ENCODE results near the gene ZNF275. TPM values are rescaled to one million over a fixed set of nuclear protein-coding genes. Genes with fewer than 3 reads are reported as not detected.

Gene ZNF275
- total and polyA plus RNA-seq, 4 donors: 2.7 to 11.5 (median 6.7) TPM

DNA sequence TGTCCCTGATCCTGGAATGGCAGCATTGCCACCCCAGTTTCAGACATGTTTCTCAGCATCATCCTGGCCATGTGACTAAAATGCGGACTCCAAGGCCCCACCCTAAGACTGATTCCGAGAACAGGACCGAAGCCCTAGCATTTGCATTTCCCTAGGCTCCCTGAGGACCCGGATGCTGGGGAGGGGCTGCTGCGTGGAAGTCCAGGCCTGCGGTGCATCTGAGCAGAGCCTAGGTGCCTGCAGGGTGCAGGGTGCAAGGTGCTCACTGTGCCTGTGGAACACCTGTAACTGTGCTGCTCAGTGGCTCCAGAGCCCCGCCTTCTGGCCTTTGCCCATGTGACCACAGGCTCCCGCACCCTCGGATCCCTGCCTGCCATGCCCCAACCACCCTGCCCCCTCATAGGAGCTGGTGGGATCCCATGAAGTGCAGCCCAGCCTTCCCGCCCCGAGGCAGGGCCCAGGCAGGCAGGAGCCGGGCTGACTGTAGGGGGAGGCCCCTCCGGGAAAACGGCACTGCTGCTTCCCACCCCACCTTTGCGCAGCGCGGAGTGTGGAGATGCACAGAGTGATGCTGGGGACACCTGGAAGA, 27.3 kb upstream of the ZNF275 start:
- ATAC-seq (ENCODE audit: insufficient read depth, low FRiP score) (no peak), DNase-seq (no peak)
- H3K27ac ChIP-seq (ENCODE audit: low read depth in 1 of 2, low read length in 1 of 2): no peak overlapping the region
- no peaks in the 10 kb centered on the region for H3K36me3 ChIP-seq (ENCODE audit: control insufficient read depth in 4 of 4, insufficient read depth in 4 of 4, low read length in 4 of 4)
- no peak overlapping the region for H3K9ac ChIP-seq (ENCODE audit: insufficient read depth in 1 of 2, low read length in 2 of 2)
- H3K9me3 ChIP-seq (ENCODE audit: control insufficient read depth in 4 of 4, insufficient read depth in 3 of 4, low read length in 3 of 4): peaks cover 0 to 4% (median 1%) of the 10 kb centered on the region in 4 donors
- WGBS, 2 donors: 78 to 90% methylated on average over 16 to 17 of the region's 17 CpGs
- H3K27me3 ChIP-seq (ENCODE audit: control insufficient read depth in 3 of 3, insufficient read depth in 3 of 3, low read length in 2 of 3): peaks cover 0 to 9% (median 2%) of the 10 kb centered on the region in 3 donors
- no peak overlapping the region for H3K4me3 ChIP-seq
- H3K4me1 ChIP-seq (ENCODE audit: control insufficient read depth in 5 of 5, insufficient read depth in 5 of 5, low read length in 5 of 5): no peaks in the 10 kb centered on the region
- TF ChIP-seq, protein P1, sequence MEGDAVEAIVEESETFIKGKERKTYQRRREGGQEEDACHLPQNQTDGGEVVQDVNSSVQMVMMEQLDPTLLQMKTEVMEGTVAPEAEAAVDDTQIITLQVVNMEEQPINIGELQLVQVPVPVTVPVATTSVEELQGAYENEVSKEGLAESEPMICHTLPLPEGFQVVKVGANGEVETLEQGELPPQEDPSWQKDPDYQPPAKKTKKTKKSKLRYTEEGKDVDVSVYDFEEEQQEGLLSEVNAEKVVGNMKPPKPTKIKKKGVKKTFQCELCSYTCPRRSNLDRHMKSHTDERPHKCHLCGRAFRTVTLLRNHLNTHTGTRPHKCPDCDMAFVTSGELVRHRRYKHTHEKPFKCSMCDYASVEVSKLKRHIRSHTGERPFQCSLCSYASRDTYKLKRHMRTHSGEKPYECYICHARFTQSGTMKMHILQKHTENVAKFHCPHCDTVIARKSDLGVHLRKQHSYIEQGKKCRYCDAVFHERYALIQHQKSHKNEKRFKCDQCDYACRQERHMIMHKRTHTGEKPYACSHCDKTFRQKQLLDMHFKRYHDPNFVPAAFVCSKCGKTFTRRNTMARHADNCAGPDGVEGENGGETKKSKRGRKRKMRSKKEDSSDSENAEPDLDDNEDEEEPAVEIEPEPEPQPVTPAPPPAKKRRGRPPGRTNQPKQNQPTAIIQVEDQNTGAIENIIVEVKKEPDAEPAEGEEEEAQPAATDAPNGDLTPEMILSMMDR (IDR thresholded peaks at IDR 0.05; ENCODE audit: control extremely low read depth, extremely low read depth): no peak

DNA sequence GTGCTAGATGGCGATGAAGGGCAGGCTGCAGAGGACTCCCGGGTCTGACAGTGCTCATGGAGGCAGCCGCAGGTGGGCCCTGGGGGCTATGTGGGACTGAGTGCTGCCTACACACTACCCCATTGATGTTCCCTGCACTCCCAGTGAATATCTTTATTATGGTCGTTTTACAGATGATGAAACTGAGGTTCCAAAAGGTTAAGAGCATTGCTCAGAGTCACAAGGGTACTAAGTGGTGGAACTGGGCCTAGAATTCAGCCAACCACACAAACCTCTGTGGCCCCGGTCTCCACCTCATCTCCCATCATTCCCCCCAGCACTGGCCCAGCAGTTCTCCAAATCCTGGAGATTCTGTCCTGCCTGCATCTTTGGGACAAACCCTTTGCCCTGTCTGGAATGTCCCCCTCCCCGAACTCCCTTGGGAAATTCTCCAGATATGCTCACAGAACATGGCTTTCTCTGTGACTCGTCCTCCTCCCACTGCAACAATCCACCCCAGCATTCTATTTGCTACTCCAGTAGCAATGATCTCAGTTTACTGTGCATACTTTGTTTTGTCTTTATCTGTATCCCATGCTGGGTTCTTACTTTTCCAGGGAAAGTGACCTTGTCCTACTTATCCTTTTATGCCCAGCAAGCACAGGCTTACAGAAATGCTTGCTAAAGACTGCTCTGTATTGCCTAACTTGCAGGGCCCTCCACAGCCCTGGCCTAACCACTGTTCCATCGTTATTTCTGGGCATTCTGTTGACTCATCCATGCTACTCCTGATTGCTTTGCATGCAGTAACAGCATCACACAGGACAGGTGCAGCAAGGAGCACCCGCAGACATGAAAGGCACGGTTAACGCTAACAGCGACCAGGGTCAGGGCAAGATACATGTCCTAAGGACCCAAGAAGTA, 26.4 kb upstream of the ZNF275 start:
- ATAC-seq (ENCODE audit: insufficient read depth, low FRiP score) (no peak), DNase-seq (no peak)
- H3K9ac ChIP-seq (ENCODE audit: insufficient read depth in 1 of 2, low read length in 2 of 2): no peak overlapping the region
- peaks cover 0 to 9% (median 2%) of the 10 kb centered on the region in 3 donors for H3K27me3 ChIP-seq (ENCODE audit: control insufficient read depth in 3 of 3, insufficient read depth in 3 of 3, low read length in 2 of 3)
- no peak overlapping the region for H3K27ac ChIP-seq (ENCODE audit: low read depth in 1 of 2, low read length in 1 of 2)
- H3K36me3 ChIP-seq (ENCODE audit: control insufficient read depth in 4 of 4, insufficient read depth in 4 of 4, low read length in 4 of 4): no peaks in the 10 kb centered on the region
- TF ChIP-seq, protein P1 (IDR thresholded peaks at IDR 0.05; ENCODE audit: control extremely low read depth, extremely low read depth): no peak
- H3K9me3 ChIP-seq (ENCODE audit: control insufficient read depth in 4 of 4, insufficient read depth in 3 of 4, low read length in 3 of 4): peaks cover 0 to 2% (median 0%) of the 10 kb centered on the region in 4 donors
- H3K4me3 ChIP-seq: no peak overlapping the region
- WGBS, 2 donors: 69 to 82% methylated on average over 11 to 12 of the region's 12 CpGs
- no peaks in the 10 kb centered on the region for H3K4me1 ChIP-seq (ENCODE audit: control insufficient read depth in 5 of 5, insufficient read depth in 5 of 5, low read length in 5 of 5)

DNA sequence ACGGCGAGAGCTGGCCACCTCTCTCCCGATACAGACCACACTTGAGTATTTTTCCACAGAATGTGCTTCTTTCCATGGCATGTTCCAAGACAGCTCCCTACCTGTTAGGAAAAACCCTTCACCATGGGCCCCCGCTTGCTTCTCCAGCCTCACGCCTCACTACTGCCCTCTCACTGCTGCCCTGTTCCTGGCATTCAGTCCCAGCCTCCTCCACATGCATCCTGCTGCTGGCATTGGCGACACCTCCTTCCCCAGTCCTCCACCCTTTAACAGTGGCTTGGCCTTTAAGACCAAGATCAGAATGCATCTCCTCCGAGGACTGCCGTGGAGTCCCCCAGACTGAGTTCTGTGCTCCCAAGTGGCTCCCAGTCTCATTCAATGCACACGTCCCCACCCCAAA, 23.1 kb upstream of the ZNF275 start:
- H3K9me3 ChIP-seq (ENCODE audit: control insufficient read depth in 4 of 4, insufficient read depth in 3 of 4, low read length in 3 of 4): peaks cover 0 to 2% (median 0%) of the 10 kb centered on the region in 4 donors
- 74 to 90% methylated on average over 9 of the region's 9 CpGs for WGBS, 2 donors
- no peaks in the 10 kb centered on the region for H3K4me1 ChIP-seq (ENCODE audit: control insufficient read depth in 5 of 5, insufficient read depth in 5 of 5, low read length in 5 of 5)
- peaks cover 0 to 5% (median 0%) of the 10 kb centered on the region in 3 donors for H3K27me3 ChIP-seq (ENCODE audit: control insufficient read depth in 3 of 3, insufficient read depth in 3 of 3, low read length in 2 of 3)
- no peak for DNase-seq
- H3K9ac ChIP-seq (ENCODE audit: insufficient read depth in 1 of 2, low read length in 2 of 2): no peak overlapping the region
- no peak for ATAC-seq (ENCODE audit: insufficient read depth, low FRiP score)
- no peaks in the 10 kb centered on the region for H3K36me3 ChIP-seq (ENCODE audit: control insufficient read depth in 4 of 4, insufficient read depth in 4 of 4, low read length in 4 of 4)
- H3K4me3 ChIP-seq: no peak overlapping the region
- H3K27ac ChIP-seq (ENCODE audit: low read depth in 1 of 2, low read length in 1 of 2): no peak overlapping the region
- TF ChIP-seq, protein P1 (IDR thresholded peaks at IDR 0.05; ENCODE audit: control extremely low read depth, extremely low read depth): no peak

All from lung (tissue), 12 donors.